Measurements from ENCODE around the gene CDKN1A.

GRCh38 chr6:36673882-36674281, 4.6 kb upstream of the CDKN1A start:
- TF ChIP-seq SMAD3 (CRISPR knock-in tag; IDR thresholded peaks at IDR 0.05; ENCODE audit: borderline replicate concordance) (no peak), HMGXB4 (CRISPR knock-in tag; IDR thresholded peaks at IDR 0.05) (no peak), SP1 (CRISPR knock-in tag; conservative IDR thresholded peaks at IDR 0.05) (no peak), TP53 (CRISPR knock-in tag; IDR thresholded peaks at IDR 0.05) (no peak)
- TF ChIP-seq, protein P1, sequence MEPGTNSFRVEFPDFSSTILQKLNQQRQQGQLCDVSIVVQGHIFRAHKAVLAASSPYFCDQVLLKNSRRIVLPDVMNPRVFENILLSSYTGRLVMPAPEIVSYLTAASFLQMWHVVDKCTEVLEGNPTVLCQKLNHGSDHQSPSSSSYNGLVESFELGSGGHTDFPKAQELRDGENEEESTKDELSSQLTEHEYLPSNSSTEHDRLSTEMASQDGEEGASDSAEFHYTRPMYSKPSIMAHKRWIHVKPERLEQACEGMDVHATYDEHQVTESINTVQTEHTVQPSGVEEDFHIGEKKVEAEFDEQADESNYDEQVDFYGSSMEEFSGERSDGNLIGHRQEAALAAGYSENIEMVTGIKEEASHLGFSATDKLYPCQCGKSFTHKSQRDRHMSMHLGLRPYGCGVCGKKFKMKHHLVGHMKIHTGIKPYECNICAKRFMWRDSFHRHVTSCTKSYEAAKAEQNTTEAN (CRISPR knock-in tag; IDR thresholded peaks at IDR 0.05): no peak
- TF ChIP-seq, protein P2, sequence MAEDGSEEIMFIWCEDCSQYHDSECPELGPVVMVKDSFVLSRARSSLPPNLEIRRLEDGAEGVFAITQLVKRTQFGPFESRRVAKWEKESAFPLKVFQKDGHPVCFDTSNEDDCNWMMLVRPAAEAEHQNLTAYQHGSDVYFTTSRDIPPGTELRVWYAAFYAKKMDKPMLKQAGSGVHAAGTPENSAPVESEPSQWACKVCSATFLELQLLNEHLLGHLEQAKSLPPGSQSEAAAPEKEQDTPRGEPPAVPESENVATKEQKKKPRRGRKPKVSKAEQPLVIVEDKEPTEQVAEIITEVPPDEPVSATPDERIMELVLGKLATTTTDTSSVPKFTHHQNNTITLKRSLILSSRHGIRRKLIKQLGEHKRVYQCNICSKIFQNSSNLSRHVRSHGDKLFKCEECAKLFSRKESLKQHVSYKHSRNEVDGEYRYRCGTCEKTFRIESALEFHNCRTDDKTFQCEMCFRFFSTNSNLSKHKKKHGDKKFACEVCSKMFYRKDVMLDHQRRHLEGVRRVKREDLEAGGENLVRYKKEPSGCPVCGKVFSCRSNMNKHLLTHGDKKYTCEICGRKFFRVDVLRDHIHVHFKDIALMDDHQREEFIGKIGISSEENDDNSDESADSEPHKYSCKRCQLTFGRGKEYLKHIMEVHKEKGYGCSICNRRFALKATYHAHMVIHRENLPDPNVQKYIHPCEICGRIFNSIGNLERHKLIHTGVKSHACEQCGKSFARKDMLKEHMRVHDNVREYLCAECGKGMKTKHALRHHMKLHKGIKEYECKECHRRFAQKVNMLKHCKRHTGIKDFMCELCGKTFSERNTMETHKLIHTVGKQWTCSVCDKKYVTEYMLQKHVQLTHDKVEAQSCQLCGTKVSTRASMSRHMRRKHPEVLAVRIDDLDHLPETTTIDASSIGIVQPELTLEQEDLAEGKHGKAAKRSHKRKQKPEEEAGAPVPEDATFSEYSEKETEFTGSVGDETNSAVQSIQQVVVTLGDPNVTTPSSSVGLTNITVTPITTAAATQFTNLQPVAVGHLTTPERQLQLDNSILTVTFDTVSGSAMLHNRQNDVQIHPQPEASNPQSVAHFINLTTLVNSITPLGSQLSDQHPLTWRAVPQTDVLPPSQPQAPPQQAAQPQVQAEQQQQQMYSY (CRISPR knock-in tag; IDR thresholded peaks at IDR 0.05): peak; percentile 64
- TF ChIP-seq, protein P3, sequence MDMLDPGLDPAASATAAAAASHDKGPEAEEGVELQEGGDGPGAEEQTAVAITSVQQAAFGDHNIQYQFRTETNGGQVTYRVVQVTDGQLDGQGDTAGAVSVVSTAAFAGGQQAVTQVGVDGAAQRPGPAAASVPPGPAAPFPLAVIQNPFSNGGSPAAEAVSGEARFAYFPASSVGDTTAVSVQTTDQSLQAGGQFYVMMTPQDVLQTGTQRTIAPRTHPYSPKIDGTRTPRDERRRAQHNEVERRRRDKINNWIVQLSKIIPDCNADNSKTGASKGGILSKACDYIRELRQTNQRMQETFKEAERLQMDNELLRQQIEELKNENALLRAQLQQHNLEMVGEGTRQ (CRISPR knock-in tag; IDR thresholded peaks at IDR 0.05): no peak
- TF ChIP-seq, protein P4, sequence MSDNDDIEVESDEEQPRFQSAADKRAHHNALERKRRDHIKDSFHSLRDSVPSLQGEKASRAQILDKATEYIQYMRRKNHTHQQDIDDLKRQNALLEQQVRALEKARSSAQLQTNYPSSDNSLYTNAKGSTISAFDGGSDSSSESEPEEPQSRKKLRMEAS (CRISPR knock-in tag; IDR thresholded peaks at IDR 0.05): no peak
- TF ChIP-seq, protein P5, sequence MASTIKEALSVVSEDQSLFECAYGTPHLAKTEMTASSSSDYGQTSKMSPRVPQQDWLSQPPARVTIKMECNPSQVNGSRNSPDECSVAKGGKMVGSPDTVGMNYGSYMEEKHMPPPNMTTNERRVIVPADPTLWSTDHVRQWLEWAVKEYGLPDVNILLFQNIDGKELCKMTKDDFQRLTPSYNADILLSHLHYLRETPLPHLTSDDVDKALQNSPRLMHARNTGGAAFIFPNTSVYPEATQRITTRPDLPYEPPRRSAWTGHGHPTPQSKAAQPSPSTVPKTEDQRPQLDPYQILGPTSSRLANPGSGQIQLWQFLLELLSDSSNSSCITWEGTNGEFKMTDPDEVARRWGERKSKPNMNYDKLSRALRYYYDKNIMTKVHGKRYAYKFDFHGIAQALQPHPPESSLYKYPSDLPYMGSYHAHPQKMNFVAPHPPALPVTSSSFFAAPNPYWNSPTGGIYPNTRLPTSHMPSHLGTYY (CRISPR knock-in tag; IDR thresholded peaks at IDR 0.05): no peak
- TF ChIP-seq, protein P6, sequence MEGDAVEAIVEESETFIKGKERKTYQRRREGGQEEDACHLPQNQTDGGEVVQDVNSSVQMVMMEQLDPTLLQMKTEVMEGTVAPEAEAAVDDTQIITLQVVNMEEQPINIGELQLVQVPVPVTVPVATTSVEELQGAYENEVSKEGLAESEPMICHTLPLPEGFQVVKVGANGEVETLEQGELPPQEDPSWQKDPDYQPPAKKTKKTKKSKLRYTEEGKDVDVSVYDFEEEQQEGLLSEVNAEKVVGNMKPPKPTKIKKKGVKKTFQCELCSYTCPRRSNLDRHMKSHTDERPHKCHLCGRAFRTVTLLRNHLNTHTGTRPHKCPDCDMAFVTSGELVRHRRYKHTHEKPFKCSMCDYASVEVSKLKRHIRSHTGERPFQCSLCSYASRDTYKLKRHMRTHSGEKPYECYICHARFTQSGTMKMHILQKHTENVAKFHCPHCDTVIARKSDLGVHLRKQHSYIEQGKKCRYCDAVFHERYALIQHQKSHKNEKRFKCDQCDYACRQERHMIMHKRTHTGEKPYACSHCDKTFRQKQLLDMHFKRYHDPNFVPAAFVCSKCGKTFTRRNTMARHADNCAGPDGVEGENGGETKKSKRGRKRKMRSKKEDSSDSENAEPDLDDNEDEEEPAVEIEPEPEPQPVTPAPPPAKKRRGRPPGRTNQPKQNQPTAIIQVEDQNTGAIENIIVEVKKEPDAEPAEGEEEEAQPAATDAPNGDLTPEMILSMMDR (IDR thresholded peaks at IDR 0.05): no peak

Data from WTC11 (cell line).